ENCODE results near the gene BCAS1. TPM values are rescaled to one million over a fixed set of nuclear protein-coding genes. Genes with fewer than 3 reads are reported as not detected.
A peak's percentile ranks its signal among the peaks of the same experiment; 100 is the strongest.

BCAS1 gene
- total RNA-seq, 6 experiments from 2014 or later: 0.07 to 0.43 (median 0.15) TPM; not detected in 2

DNA sequence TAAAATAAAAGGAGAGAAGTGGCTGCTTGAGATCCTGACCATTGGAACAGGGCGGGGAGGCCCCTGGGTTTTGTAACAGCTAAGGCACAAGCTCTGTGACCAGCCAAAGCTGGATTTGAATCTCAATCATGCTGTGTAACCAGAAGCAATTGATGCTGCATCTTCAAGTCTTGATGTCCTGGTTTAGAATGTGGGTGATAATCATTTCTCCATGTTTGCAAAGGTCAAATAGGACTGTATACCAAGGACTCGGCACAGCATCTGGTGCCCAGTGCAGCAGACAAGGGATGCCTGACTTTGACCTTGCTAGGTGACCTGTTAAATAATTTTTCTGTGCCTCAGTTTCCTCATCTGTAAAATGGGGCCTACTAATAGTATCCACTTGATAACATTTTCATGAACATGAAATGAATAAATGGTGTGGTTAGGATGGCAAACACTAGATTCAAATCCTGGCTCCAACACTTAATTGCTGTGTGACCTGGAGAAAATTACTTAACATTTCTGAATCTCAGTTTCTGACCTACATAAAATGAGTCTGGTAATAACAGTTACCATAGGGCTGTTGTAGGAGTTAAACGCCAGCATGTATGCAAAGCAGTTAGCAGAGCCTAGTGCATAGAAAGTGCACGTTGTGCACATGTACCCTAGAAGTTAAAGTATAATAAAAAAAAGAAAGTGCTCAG lies 46.3 kb upstream of the BCAS1 start:
- Histone ChIP-seq H3K36me3 (no peaks in the 10 kb centered on the region), H3K9me3 (no peaks in the 10 kb centered on the region), H3K27ac (peak overlapping the region; percentile 47 to 93 (median 59)), H3K4me3 (no peak overlapping the region), H3K4me1 (peaks cover 0 to 45% (median 13%) of the 10 kb centered on the region in 4 donors), H3K27me3 (no peaks in the 10 kb centered on the region)
- TF ChIP-seq, protein P1, sequence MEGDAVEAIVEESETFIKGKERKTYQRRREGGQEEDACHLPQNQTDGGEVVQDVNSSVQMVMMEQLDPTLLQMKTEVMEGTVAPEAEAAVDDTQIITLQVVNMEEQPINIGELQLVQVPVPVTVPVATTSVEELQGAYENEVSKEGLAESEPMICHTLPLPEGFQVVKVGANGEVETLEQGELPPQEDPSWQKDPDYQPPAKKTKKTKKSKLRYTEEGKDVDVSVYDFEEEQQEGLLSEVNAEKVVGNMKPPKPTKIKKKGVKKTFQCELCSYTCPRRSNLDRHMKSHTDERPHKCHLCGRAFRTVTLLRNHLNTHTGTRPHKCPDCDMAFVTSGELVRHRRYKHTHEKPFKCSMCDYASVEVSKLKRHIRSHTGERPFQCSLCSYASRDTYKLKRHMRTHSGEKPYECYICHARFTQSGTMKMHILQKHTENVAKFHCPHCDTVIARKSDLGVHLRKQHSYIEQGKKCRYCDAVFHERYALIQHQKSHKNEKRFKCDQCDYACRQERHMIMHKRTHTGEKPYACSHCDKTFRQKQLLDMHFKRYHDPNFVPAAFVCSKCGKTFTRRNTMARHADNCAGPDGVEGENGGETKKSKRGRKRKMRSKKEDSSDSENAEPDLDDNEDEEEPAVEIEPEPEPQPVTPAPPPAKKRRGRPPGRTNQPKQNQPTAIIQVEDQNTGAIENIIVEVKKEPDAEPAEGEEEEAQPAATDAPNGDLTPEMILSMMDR (IDR thresholded peaks at IDR 0.05): no peak
- TF ChIP-seq POLR2A (IDR thresholded peaks at IDR 0.05): no peak
- intact Hi-C loops (cut with DNase I): no loop called here
- ATAC-seq (no peak), DNase-seq (no peak)
- 73% methylated on average over 3 of the region's 4 CpGs for WGBS (ENCODE audit: insufficient coverage, low coverage, low lambda C conversion rate, missing lambda C conversion rate)

DNA sequence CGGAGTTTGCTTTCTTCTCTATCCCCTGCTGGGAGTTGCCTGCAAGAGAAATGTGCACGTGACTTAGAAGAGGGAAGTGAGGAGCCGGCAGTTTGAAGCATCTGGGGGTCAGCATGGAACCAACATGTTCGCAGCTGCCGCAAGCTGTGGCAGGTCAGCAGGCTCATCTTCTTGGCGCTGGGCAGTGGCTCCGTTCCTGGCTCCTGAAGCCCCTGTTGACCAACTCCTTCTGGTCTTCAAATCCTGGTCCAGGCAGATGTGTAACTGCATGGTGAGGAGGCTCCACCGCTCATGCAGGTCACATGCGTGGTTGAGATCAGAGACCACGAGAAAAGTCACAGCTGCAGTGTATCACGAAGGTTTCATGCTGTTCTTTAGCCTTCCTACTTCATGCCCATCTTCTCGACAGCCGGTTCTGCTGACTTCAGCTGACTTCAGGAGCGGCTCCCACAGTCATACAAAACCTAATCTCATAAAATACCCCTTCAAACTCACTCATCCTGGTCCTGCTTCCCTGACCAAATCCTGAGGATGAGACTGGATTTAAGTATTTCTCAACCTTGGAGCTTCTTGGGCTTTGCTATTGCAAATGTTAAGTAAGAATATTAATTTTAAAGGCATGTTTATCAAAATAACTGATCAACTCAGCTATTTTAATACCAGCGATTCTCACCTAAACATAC lies 44.9 kb upstream of the BCAS1 start:
- Histone ChIP-seq H3K27me3 (no peaks in the 10 kb centered on the region), H3K36me3 (no peaks in the 10 kb centered on the region), H3K9me3 (no peaks in the 10 kb centered on the region), H3K27ac (peak overlapping the region in 2 of 3 donors; percentile 71 to 89), H3K4me3 (no peak overlapping the region), H3K4me1 (peaks cover 0 to 50% (median 14%) of the 10 kb centered on the region in 4 donors)
- WGBS (ENCODE audit: insufficient coverage, low coverage, low lambda C conversion rate, missing lambda C conversion rate): 48% methylated on average over 12 of the region's 15 CpGs
- intact Hi-C loops (cut with DNase I): no loop called here
- DNase-seq (no peak), ATAC-seq (peak in 3 of 4 donors; percentile 5 to 20 (median 20))
- TF ChIP-seq, protein P1 (IDR thresholded peaks at IDR 0.05): no peak
- TF ChIP-seq POLR2A (IDR thresholded peaks at IDR 0.05): no peak

DNA sequence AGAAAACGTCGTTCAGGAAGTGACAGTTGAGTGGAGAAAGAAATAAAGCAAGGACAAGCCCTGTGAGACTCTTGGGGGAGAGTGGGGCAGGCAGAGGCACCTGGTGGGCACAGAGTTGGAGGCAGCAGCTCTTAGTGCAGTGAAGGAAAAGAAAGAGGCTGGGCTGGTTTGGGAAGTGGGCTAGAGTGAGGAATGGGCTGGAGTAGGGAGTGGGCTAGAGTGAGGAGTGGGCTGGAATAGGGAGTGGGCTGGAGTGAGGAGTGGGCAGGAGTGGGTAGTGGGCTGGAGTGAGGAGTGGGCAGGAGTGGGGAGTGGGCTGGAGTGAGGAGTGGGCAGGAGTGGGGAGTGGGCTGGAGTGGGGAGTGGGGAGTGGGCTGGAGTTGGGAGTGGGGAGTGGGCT lies 43.7 kb upstream of the BCAS1 start:
- intact Hi-C loops (cut with DNase I): no loop called here
- no peaks in the 10 kb centered on the region for H3K36me3 ChIP-seq
- TF ChIP-seq, protein P1 (IDR thresholded peaks at IDR 0.05): no peak
- TF ChIP-seq POLR2A (IDR thresholded peaks at IDR 0.05): no peak
- peak overlapping the region in 1 of 3 donors; percentile 87 for H3K27ac ChIP-seq
- ATAC-seq (no peak), DNase-seq (no peak)
- H3K4me3 ChIP-seq: no peak overlapping the region
- H3K27me3 ChIP-seq: no peaks in the 10 kb centered on the region
- 88% methylated on average over 2 of the region's 2 CpGs for WGBS (ENCODE audit: insufficient coverage, low coverage, low lambda C conversion rate, missing lambda C conversion rate)
- H3K4me1 ChIP-seq: peaks cover 0 to 54% (median 14%) of the 10 kb centered on the region in 4 donors
- no peaks in the 10 kb centered on the region for H3K9me3 ChIP-seq

DNA sequence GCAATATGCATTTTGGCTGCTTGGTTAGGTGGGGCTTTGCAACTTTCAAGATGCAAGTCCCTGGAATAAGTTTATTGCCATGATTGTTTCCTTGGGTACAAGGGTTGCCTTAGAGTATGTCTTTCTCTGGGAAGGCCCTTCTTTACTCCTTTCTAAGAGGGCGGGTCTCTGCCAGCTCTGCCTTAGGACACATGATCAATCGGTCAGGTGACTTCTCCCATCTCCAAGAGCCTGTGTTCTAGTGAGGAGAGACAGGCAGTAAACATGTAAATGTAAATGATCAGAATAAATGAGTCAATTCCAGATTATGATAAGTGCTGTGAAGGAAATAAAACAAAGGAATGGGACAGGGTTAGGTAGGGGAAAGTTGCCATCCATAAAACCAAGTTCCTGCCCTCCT lies 43.2 kb upstream of the BCAS1 start:
- no peaks in the 10 kb centered on the region for H3K36me3 ChIP-seq
- no peak for DNase-seq
- H3K27me3 ChIP-seq: no peaks in the 10 kb centered on the region
- no peak overlapping the region for H3K4me3 ChIP-seq
- 80% methylated on average over 2 of the region's 2 CpGs for WGBS (ENCODE audit: insufficient coverage, low coverage, low lambda C conversion rate, missing lambda C conversion rate)
- ATAC-seq: no peak
- TF ChIP-seq POLR2A (IDR thresholded peaks at IDR 0.05): no peak
- TF ChIP-seq, protein P1 (IDR thresholded peaks at IDR 0.05): no peak
- no peaks in the 10 kb centered on the region for H3K9me3 ChIP-seq
- intact Hi-C loops (cut with DNase I): no loop called here
- peaks cover 0 to 54% (median 14%) of the 10 kb centered on the region in 4 donors for H3K4me1 ChIP-seq
- H3K27ac ChIP-seq: peak overlapping the region in 1 of 3 donors; percentile 87

Data from right lobe of liver (tissue), 6 donors.